ENCODE measurements around the gene MTHFSD.

MTHFSD gene

GRCh38 chr16:86502856-86503748 lies 51.9 kb downstream of the MTHFSD start:
- DNase-seq (ENCODE audit: low read depth in 2 of 2) = no peak

- DNase-seq (ENCODE audit: low read depth in 2 of 2) = no peak
Observed at GRCh38 chr16:86501989-86502855, 52.8 kb downstream of the MTHFSD start.

- no peak for DNase-seq (ENCODE audit: low read depth in 2 of 2)
Observed at GRCh38 chr16:86500708-86501510, 54.1 kb downstream of the MTHFSD start.

DNA sequence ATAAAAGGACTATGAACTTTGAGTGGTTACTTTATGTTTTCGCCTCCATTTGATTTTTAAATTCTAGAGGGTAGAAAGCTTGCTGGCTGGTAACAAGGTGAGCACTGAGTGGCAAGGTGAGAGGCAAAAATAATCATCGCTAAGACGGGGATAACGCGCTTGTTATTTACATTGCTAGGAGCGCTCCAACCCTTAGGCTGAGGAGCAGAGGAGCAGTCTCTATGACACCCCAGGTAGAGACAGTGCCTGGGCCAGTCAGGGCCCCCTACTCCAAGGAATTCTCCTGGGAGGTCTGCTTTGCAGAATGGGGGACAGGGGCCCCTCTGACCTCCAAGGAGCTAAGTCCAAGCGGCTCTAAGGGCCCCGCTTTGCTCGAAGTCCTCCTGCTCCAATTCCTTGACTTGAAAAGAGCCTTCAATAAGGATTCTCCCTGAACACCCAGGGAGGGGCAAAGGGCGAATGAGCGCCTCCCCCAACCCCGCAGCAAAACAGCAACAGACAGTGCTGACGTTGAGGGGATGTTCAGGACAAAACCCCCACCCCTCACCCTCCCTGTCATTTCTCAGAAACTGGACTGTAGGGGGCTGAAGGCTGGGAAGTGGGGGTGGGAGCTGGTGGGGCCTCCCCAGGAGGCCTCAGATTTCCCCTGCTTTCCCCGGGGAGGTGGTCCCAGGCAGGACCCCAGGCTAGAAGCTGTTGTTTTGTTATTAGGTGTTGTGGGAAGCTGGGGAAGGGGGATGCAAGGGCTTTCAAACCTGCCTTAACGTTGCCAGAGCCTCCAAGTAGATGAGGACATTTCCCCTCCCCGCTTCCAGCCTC lies 54.9 kb downstream of the MTHFSD start:
- no peak for DNase-seq (ENCODE audit: low read depth in 2 of 2)

DNA sequence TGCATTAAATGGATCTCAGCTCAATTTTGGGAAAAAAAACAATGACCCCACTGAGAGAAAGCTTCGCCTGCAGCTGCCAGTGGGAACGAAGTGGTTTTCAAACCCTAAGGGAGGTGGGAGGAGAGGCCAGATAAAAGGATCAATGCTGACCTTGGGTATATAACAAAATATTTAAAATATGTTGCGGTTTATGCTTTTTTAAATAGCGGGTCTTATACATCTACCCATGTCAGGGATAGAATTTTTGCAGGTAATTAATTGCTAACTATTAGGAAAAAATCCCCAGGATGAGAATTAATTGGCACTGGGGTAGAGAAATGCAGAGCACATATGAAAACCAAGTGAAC lies 55.6 kb downstream of the MTHFSD start:
- no peak for DNase-seq (ENCODE audit: low read depth in 2 of 2)

GRCh38 chr16:86498671-86499439 lies 56.2 kb downstream of the MTHFSD start:
- DNase-seq (ENCODE audit: low read depth in 2 of 2) = no peak

DNA sequence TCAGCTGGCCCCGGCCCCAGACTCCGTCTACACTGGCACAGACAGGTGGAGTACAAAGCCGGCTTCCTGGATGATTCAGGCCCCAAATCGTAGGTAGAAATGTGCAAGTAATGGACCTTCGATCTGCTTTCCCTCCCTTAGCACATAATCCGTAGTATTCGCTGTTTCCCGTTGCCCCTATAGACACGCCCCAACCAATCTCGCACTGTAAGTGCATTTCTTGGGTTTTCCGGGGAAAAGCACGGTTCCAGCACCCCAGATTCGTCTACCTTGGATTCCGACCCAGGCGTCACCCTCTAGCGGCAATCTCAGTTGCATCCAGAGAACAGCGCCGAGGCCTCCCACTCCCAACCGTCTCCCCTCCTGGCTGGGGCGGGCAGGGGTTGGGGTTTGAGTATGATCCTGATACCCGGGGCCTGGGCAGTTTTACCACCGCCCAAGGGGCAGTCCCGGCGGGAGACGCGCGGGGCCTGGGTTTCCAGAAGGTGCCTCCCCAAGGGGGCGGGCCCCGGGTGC lies 56.8 kb downstream of the MTHFSD start:
- DNase-seq (ENCODE audit: low read depth in 2 of 2) = no peak

- no peak for DNase-seq (ENCODE audit: low read depth in 2 of 2)
Observed at GRCh38 chr16:86497551-86498021, 57.4 kb downstream of the MTHFSD start.

- DNase-seq (ENCODE audit: low read depth in 2 of 2) = no peak
Observed at GRCh38 chr16:86496929-86497461, 58.0 kb downstream of the MTHFSD start.

- no peak for DNase-seq (ENCODE audit: low read depth in 2 of 2)
Observed at GRCh38 chr16:86496262-86496928, 58.6 kb downstream of the MTHFSD start.

DNA sequence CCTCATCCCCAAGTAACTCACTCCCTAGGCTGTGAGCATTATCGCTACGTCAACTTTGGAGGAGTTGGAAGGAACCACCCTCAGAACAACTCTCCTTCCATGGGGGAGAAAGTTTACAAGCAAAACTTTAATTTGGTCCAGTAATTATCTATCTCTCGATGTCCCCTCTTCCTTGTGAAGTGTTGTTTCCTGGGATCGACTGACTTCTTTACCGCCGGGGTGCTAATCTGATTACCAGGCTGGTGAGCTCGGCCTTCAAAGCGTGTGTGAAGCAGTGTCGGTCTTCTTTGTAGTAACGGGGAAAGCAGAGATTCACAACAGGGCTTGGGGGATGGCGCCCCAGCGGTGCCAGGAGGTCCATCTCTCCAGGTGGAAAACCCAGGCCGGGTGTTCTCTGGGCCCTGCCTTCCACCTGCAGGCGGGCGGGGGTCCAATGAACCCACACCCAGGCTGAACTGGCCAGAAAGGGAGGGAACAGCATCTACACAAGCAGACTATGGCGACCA lies 59.2 kb downstream of the MTHFSD start:
- DNase-seq (ENCODE audit: low read depth in 2 of 2) = no peak

DNA sequence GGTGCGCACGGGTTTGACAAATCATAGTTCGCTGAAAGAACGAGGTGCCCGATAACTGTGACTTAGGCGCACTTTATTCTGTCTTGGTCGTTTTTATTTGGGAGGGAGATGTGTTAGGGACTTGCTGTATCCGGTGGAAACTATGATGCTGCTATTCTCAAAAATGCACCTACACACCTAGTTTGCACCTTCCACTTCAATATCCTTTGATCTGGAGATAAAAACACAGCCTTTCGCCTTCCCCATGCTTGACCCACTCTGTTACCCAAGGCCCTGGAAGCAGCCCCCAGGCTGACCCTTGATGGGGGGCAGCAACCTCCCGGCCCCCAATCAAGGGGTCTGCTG lies 59.7 kb downstream of the MTHFSD start:
- no peak for DNase-seq (ENCODE audit: low read depth in 2 of 2)

DNA sequence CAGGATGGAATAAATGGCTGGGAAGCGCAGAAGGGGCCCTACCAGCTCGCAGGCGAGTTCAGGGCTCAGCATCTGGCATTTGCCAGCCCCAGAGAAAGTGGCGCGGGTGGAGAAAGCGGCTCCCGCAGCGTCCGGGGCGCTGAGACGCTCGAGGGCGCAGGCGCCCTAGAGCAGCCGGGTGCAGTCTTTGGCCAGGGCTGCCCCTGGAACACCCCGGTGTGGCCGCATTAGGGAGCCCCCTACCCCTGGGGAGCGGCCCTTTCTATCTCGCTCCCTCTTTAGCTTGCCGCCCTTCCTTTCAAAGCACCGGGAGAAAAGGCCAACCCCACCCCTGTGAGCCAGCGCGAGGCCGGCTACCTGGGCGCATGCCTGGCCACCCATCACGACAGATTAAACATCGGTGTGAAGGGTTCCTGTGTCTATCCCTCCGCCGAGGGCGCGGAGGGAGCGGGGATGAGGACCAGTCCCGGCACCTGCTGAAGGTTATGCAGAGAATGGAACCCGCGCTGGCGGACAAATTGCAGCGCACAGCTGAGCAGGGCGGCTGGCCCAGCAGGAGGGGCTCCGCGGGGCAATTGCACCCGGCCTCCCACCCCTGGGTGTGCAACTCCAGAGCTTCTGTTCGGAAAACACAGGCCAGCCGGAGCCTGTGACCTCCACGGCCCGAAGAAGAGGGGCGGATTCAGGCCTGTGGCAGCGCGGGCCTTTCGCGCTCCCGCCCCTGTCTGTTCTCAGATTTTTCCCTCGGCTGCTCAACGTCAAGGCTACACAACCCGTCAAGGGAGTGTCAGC lies 60.3 kb downstream of the MTHFSD start:
- DNase-seq (ENCODE audit: low read depth in 2 of 2) = no peak

DNA sequence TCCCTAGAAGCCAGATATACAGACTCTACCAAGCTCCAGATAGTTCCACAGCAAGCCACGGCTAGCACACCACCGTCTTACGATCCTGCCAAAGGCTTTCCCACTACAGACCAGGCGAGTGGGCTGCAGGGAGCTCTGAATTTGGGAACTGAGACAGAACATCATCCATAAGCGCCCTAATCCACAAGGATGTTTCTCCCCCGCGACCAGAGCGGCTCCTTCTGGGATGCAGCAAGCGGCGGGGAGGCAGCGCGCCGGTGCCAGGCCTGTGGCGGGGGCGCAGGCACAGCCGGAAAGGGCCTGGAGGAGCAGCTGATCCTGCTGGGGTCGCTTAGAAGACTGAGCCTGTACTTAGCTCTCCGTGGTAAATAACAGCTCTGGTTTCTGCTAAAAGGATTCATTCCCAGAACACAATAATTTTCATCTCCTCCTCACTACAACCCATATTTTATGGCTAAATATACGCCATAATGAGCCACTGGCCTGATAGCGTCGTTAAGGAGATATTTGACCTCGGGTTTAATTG lies 60.9 kb downstream of the MTHFSD start:
- DNase-seq (ENCODE audit: low read depth in 2 of 2) = no peak

GRCh38 chr16:86492961-86493629 lies 61.9 kb downstream of the MTHFSD start:
- no peak for DNase-seq (ENCODE audit: low read depth in 2 of 2)

GRCh38 chr16:86492267-86492960 lies 62.6 kb downstream of the MTHFSD start:
- no peak for DNase-seq (ENCODE audit: low read depth in 2 of 2)

DNA sequence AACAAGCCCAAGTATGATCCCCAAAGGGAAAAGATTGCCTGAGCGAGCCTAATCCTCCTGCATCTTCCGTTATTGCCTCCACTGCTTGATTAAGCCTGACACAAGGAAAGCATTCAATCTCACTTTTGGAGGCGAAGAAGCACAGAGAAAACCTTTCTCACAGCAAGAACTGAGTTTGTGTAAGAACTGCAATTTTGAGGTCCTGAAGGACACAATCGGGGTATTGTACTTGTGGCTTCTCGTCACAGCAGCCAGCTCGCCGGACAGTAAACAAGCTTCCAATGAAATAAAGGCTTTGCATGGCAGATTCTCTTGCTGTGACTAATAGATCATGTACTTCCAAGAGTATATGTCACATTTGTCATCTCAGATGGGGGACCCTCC lies 63.4 kb downstream of the MTHFSD start:
- no peak for DNase-seq (ENCODE audit: low read depth in 2 of 2)
